Measurements from ENCODE around the gene ISYNA1. TPM values are rescaled to one million over a fixed set of nuclear protein-coding genes. Genes with fewer than 3 reads are reported as not detected.

ISYNA1 gene
- total RNA-seq, 1 experiment from 2014 or later, result 236 TPM

DNA sequence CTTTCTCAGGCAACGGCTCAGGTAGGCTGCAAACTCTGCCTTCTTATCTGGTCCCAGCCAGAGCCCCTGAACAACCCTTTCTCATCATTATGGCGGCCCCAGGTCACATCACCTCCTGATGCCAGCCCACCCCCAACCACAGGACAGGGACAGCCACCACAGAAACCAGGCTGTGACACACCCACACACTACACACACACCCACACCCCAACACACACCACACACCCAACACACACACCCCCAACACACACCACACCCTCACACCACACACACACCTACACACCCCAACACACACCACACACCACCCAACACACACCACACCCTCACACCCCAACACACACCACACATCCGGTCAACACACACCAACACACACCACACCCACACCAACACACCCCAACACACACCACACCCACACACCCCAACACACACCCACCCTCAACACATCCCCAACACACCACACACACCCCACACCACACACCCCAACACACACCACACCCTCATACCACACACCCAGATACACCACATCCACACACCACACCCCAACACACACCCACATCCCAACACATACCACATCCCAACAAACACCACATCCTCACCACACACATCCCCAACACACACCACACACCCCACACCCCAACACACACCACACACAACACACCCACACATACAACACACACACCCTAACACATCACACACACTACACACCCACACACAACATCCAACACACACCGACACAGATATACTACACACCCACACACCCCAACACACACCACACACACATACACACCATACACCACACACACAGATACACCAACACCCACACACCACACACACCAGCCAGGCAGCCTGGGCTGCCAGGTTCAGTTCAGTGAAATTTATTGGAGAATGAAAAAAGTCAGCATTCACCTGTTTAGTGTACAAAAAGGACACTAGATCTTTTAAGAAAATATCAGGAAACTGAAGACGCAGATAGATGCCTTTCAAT lies 4.2 kb upstream of the ISYNA1 start (continued):
- TF ChIP-seq, protein P1, sequence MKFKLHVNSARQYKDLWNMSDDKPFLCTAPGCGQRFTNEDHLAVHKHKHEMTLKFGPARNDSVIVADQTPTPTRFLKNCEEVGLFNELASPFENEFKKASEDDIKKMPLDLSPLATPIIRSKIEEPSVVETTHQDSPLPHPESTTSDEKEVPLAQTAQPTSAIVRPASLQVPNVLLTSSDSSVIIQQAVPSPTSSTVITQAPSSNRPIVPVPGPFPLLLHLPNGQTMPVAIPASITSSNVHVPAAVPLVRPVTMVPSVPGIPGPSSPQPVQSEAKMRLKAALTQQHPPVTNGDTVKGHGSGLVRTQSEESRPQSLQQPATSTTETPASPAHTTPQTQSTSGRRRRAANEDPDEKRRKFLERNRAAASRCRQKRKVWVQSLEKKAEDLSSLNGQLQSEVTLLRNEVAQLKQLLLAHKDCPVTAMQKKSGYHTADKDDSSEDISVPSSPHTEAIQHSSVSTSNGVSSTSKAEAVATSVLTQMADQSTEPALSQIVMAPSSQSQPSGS (CRISPR knock-in tag; IDR thresholded peaks at IDR 0.05; ENCODE audit: borderline replicate concordance, low read depth), result no peak
- TF ChIP-seq ATF1 (CRISPR knock-in tag; IDR thresholded peaks at IDR 0.05) (no peak), ELF4 (CRISPR knock-in tag; IDR thresholded peaks at IDR 0.05; ENCODE audit: low read depth) (no peak), ZNF416 (CRISPR knock-in tag; IDR thresholded peaks at IDR 0.05) (no peak)

DNA sequence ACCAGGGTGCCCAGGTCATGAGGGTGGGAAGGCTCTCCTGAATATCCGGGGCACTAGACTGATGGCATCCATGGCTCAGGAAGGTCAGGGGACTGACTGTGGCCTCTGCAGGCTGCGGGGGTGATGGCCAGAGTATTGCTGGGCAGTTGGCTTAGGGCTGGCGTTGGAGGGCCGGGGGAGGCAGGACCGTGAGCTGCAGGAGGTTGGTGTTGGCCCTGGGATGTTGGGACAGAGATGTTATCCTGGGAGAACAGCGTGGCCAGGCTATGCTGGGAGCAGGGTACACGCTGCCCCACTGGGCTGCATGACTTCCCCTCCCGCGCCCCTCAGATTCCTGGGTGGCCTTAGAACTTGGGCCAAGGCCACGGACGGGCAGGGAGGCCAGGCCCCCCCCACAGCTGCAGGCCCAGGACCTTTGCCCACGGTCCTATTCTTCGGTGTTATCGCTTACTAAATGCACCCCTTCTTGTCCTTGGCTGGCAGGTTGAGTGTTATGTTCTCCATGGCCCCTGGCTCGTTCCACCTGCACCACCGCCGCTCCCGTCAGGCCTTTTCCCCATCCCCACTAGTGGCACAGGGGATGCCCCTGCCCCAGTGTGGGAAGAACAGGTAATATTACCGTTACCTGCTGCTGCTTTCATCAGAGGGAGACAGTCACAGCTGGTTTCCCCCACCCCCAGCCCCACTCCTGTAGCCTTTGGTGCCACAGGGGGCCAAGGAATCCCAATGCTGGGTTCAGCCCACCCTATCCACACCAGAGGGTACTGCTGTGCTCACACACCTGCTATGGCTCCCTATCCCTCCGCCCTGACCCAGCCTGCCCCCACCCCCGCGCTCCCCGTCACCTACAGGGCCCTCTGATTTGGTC lies 3.2 kb upstream of the ISYNA1 start:
- Mint-ChIP-seq H3K36me3 (peaks cover 6% of the 10 kb centered on the region), H3K4me3 (no peak overlapping the region), H3K27ac (peak overlapping the region; percentile 76), H3K9me3 (peaks cover 5% of the 10 kb centered on the region), H3K27me3 (ENCODE audit: low read depth) (no peaks in the 10 kb centered on the region), H3K4me1 (peaks cover 21% of the 10 kb centered on the region)
- CTCF ChIA-PET, result interaction anchor here (0.5 to 3.5 kb wide), 10 partner anchors 10 to 148 kb away, joined by 3 to 27 read pairs (median 4); partner anchors contain the start of gene SSBP4
- ATAC-seq (no peak), DNase-seq (ENCODE audit: low spot score) (no peak)
- POLR2A ChIA-PET, result no interaction called here
- TF ChIP-seq, protein P2, sequence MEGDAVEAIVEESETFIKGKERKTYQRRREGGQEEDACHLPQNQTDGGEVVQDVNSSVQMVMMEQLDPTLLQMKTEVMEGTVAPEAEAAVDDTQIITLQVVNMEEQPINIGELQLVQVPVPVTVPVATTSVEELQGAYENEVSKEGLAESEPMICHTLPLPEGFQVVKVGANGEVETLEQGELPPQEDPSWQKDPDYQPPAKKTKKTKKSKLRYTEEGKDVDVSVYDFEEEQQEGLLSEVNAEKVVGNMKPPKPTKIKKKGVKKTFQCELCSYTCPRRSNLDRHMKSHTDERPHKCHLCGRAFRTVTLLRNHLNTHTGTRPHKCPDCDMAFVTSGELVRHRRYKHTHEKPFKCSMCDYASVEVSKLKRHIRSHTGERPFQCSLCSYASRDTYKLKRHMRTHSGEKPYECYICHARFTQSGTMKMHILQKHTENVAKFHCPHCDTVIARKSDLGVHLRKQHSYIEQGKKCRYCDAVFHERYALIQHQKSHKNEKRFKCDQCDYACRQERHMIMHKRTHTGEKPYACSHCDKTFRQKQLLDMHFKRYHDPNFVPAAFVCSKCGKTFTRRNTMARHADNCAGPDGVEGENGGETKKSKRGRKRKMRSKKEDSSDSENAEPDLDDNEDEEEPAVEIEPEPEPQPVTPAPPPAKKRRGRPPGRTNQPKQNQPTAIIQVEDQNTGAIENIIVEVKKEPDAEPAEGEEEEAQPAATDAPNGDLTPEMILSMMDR (IDR thresholded peaks at IDR 0.05), result no peak
- TF ChIP-seq, protein P3, sequence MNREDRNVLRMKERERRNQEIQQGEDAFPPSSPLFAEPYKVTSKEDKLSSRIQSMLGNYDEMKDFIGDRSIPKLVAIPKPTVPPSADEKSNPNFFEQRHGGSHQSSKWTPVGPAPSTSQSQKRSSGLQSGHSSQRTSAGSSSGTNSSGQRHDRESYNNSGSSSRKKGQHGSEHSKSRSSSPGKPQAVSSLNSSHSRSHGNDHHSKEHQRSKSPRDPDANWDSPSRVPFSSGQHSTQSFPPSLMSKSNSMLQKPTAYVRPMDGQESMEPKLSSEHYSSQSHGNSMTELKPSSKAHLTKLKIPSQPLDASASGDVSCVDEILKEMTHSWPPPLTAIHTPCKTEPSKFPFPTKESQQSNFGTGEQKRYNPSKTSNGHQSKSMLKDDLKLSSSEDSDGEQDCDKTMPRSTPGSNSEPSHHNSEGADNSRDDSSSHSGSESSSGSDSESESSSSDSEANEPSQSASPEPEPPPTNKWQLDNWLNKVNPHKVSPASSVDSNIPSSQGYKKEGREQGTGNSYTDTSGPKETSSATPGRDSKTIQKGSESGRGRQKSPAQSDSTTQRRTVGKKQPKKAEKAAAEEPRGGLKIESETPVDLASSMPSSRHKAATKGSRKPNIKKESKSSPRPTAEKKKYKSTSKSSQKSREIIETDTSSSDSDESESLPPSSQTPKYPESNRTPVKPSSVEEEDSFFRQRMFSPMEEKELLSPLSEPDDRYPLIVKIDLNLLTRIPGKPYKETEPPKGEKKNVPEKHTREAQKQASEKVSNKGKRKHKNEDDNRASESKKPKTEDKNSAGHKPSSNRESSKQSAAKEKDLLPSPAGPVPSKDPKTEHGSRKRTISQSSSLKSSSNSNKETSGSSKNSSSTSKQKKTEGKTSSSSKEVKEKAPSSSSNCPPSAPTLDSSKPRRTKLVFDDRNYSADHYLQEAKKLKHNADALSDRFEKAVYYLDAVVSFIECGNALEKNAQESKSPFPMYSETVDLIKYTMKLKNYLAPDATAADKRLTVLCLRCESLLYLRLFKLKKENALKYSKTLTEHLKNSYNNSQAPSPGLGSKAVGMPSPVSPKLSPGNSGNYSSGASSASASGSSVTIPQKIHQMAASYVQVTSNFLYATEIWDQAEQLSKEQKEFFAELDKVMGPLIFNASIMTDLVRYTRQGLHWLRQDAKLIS (CRISPR knock-in tag; IDR thresholded peaks at IDR 0.05; ENCODE audit: borderline replicate concordance), result no peak
- TF ChIP-seq, protein P4, sequence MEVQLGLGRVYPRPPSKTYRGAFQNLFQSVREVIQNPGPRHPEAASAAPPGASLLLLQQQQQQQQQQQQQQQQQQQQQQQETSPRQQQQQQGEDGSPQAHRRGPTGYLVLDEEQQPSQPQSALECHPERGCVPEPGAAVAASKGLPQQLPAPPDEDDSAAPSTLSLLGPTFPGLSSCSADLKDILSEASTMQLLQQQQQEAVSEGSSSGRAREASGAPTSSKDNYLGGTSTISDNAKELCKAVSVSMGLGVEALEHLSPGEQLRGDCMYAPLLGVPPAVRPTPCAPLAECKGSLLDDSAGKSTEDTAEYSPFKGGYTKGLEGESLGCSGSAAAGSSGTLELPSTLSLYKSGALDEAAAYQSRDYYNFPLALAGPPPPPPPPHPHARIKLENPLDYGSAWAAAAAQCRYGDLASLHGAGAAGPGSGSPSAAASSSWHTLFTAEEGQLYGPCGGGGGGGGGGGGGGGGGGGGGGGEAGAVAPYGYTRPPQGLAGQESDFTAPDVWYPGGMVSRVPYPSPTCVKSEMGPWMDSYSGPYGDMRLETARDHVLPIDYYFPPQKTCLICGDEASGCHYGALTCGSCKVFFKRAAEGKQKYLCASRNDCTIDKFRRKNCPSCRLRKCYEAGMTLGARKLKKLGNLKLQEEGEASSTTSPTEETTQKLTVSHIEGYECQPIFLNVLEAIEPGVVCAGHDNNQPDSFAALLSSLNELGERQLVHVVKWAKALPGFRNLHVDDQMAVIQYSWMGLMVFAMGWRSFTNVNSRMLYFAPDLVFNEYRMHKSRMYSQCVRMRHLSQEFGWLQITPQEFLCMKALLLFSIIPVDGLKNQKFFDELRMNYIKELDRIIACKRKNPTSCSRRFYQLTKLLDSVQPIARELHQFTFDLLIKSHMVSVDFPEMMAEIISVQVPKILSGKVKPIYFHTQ (CRISPR knock-in tag; IDR thresholded peaks at IDR 0.05), result no peak
- TF ChIP-seq ZNF416 (CRISPR knock-in tag; IDR thresholded peaks at IDR 0.05) (no peak), ZNF219 (CRISPR knock-in tag; IDR thresholded peaks at IDR 0.05; ENCODE audit: borderline replicate concordance) (no peak), ZNF121 (CRISPR knock-in tag; IDR thresholded peaks at IDR 0.05) (no peak), MXD4 (CRISPR knock-in tag; IDR thresholded peaks at IDR 0.05; ENCODE audit: borderline replicate concordance) (no peak), ESRRA (CRISPR knock-in tag; IDR thresholded peaks at IDR 0.05; ENCODE audit: borderline replicate concordance) (no peak), ATF1 (CRISPR knock-in tag; IDR thresholded peaks at IDR 0.05) (no peak)
- TF ChIP-seq, protein P5, sequence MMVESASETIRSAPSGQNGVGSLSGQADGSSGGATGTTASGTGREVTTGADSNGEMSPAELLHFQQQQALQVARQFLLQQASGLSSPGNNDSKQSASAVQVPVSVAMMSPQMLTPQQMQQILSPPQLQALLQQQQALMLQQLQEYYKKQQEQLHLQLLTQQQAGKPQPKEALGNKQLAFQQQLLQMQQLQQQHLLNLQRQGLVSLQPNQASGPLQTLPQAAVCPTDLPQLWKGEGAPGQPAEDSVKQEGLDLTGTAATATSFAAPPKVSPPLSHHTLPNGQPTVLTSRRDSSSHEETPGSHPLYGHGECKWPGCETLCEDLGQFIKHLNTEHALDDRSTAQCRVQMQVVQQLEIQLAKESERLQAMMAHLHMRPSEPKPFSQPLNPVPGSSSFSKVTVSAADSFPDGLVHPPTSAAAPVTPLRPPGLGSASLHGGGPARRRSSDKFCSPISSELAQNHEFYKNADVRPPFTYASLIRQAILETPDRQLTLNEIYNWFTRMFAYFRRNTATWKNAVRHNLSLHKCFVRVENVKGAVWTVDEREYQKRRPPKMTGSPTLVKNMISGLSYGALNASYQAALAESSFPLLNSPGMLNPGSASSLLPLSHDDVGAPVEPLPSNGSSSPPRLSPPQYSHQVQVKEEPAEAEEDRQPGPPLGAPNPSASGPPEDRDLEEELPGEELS (CRISPR knock-in tag; IDR thresholded peaks at IDR 0.05), result no peak
- TF ChIP-seq, protein P6, sequence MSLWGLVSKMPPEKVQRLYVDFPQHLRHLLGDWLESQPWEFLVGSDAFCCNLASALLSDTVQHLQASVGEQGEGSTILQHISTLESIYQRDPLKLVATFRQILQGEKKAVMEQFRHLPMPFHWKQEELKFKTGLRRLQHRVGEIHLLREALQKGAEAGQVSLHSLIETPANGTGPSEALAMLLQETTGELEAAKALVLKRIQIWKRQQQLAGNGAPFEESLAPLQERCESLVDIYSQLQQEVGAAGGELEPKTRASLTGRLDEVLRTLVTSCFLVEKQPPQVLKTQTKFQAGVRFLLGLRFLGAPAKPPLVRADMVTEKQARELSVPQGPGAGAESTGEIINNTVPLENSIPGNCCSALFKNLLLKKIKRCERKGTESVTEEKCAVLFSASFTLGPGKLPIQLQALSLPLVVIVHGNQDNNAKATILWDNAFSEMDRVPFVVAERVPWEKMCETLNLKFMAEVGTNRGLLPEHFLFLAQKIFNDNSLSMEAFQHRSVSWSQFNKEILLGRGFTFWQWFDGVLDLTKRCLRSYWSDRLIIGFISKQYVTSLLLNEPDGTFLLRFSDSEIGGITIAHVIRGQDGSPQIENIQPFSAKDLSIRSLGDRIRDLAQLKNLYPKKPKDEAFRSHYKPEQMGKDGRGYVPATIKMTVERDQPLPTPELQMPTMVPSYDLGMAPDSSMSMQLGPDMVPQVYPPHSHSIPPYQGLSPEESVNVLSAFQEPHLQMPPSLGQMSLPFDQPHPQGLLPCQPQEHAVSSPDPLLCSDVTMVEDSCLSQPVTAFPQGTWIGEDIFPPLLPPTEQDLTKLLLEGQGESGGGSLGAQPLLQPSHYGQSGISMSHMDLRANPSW (CRISPR knock-in tag; conservative IDR thresholded peaks at IDR 0.05; ENCODE audit: low read depth), result no peak
- TF ChIP-seq, protein P7, sequence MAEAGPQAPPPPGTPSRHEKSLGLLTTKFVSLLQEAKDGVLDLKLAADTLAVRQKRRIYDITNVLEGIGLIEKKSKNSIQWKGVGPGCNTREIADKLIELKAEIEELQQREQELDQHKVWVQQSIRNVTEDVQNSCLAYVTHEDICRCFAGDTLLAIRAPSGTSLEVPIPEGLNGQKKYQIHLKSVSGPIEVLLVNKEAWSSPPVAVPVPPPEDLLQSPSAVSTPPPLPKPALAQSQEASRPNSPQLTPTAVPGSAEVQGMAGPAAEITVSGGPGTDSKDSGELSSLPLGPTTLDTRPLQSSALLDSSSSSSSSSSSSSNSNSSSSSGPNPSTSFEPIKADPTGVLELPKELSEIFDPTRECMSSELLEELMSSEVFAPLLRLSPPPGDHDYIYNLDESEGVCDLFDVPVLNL (CRISPR knock-in tag; IDR thresholded peaks at IDR 0.05; ENCODE audit: borderline replicate concordance, low read depth), result no peak

Data from WTC11 (cell line).